WTC11 (cell line): ENCODE measurements around the gene LRRC32.

Source experiments
- ATF2 ChIP-seq: sonication (generic); formaldehyde crosslinking; IDR thresholded peaks from 2 replicates; pipeline ENCODE4 v1.8.1; 2022; ENCODE audit warnings: low read depth, missing genetic modification reagents, borderline replicate concordance
- CBFB ChIP-seq: sonication (generic); formaldehyde crosslinking; IDR thresholded peaks from 2 replicates; pipeline ENCODE4 v1.8.1; 2022; ENCODE audit warnings: mild to moderate bottlenecking, low read depth, missing genetic modification reagents
- CTCF ChIP-seq: fragments of 200-600 bp; IDR thresholded peaks from 2 replicates; pipeline ENCODE4 v1.8.0; 2022; ENCODE audit warnings: antibody characterized with exemption
- E2F1 ChIP-seq: sonication (generic); formaldehyde crosslinking; IDR thresholded peaks from 2 replicates; pipeline ENCODE4 v1.8.0; 2022; ENCODE audit warnings: mild to moderate bottlenecking, missing genetic modification reagents
- ETV6 ChIP-seq: sonication (generic); formaldehyde crosslinking; IDR thresholded peaks from 2 replicates; pipeline ENCODE4 v1.8.1; 2022; ENCODE audit warnings: mild to moderate bottlenecking, missing genetic modification reagents
- FOXJ3 ChIP-seq: sonication (generic); formaldehyde crosslinking; IDR thresholded peaks from 2 replicates; pipeline ENCODE4 v1.9.0; 2021; ENCODE audit warnings: missing genetic modification reagents, mild to moderate bottlenecking, borderline replicate concordance
- FOXP1 ChIP-seq: sonication (generic); formaldehyde crosslinking; IDR thresholded peaks from 2 replicates; pipeline ENCODE4 v1.8.0; 2022; ENCODE audit warnings: missing genetic modification reagents, mild to moderate bottlenecking, moderate library complexity, borderline replicate concordance
- IRF2 ChIP-seq: sonication (generic); formaldehyde crosslinking; IDR thresholded peaks from 2 replicates; pipeline ENCODE4 v1.8.0; 2022; ENCODE audit warnings: low read depth, missing genetic modification reagents, borderline replicate concordance
- STAT6 ChIP-seq: sonication (generic); formaldehyde crosslinking; conservative IDR thresholded peaks from 2 replicates; pipeline ENCODE4 v1.8.1; 2023; ENCODE audit warnings: mild to moderate bottlenecking, low read depth, missing genetic modification reagents, moderate library complexity
- USF2 ChIP-seq: sonication (generic); formaldehyde crosslinking; IDR thresholded peaks from 2 replicates; pipeline ENCODE4 v1.8.1; 2023; ENCODE audit warnings: mild to moderate bottlenecking, missing genetic modification reagents, moderate library complexity
- ZBTB43 ChIP-seq: sonication (generic); formaldehyde crosslinking; IDR thresholded peaks from 2 replicates; pipeline ENCODE4 v1.8.1; 2023; ENCODE audit warnings: mild to moderate bottlenecking, missing genetic modification reagents
- ZNF219 ChIP-seq: sonication (generic); formaldehyde crosslinking; IDR thresholded peaks from 2 replicates; pipeline ENCODE4 v1.8.0; 2023; ENCODE audit warnings: missing genetic modification reagents, mild to moderate bottlenecking, borderline replicate concordance

- no peak for TF ChIP-seq FOXJ3 (CRISPR knock-in tag)
- no peak for TF ChIP-seq E2F1 (CRISPR knock-in tag)
- TF ChIP-seq ZBTB43 (CRISPR knock-in tag): no peak
- TF ChIP-seq CTCF: no peak
- no peak for TF ChIP-seq CBFB (CRISPR knock-in tag)
- no peak for TF ChIP-seq ATF2 (CRISPR knock-in tag)
- no peak for TF ChIP-seq STAT6 (CRISPR knock-in tag)
- no peak for TF ChIP-seq USF2 (CRISPR knock-in tag)
- no peak for TF ChIP-seq IRF2 (CRISPR knock-in tag)
- no peak for TF ChIP-seq ETV6 (CRISPR knock-in tag)
- no peak for TF ChIP-seq FOXP1
- TF ChIP-seq ZNF219: no peak
These were observed 5.9 kb downstream of the LRRC32 start for GRCh38 chr11:76664578-76665061.
